Right forelimb (tissue), 1 donor: ENCODE results near the gene SMC3.
A peak's percentile ranks its signal among the peaks of the same experiment; 100 is the strongest.
"Not testable (repeated sequence)": the region's sequence is repeated elsewhere in the genome, so short reads cannot be mapped to it uniquely, and the experiment has no call there.

ENCODE experiments used
- DNase-seq: peaks from one replicate; pipeline ENCODE4 v3.0.0-alpha.2; 2018

The SMC3 gene

DNA sequence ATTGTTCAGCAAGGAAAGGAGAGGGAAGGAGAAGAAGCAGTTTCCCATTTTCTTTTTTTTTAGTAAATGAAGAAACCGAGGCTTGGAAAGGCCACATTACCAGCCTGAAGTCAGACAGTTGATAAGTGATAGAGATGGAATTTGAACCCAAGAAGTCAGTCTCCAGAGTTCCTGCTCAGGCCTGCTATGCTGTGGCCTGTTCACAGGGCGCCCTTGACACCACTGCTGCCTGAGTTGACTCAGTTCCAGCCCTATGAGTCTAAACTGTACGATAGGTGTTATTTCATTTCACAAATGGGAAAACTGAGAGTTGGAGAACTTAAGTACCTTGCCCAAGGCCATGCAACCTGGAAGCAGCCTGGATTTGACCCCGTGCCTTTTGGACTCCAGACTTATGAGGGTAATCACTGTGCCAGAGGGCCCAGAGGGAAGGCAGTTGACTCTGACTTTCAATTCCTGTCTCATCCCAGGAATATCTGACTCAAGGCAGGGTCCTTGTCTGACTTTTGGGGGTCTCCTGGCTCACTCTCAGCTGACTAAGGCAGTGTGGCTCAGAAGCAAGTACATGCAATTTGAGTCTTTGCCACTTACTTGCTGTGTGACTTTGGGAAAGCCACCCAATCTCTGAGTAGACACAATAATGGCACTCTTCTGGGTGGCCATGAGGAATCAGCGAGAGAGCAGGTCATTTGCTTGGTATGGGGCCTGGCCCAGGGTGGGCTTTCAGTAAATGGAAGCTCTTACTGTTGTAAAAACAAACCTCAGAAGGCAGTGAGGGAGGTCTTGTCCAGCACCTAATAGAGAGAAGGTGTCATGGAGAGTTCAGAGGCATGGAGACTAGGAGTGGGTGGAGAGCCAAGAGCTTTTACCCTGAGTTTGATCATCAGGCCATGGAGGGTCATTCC lies 58.7 kb downstream of the SMC3 start:
- no peak for DNase-seq

DNA sequence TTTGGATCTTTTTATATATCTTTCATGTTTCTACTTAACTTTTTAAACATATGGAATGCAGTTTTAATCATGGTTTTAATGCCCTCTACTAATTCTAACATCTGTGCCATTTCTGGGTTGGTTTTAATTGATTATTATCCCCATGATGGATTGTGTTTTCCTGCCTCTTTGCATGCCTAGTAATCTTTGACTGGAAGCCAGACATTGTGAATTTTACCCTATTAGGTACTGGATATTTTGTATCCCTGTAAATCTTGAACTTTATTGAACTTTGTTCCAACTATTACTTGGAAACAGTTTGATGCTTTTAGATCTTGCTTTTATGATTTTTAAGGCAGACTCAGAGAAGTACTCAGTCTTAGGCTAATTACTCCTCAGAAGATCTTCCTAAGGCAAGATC lies 60.7 kb downstream of the SMC3 start:
- DNase-seq: no peak

DNA sequence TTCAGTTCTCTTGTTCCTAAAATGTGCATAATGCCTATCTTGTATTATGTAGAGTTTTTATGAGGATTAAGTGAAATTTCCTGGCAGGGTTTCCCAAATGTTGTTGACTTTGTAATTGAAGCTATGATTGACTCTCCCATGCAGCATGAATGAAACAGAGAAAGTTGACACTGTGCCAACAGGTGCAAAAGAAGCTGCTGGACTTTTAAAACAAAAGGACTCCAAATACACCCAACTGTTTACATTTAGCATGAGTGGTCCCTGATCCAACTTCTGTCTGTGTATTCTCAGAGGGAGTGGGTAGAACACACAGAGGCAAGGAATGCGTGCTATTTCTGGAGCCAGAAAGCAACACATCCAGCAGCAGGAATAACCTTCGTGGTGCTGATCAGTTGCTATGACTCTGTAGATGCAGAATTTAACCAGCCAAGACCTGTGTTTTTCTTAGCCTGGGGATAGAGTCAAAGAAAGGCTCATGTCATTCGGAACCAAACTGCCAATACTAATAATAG lies 62.2 kb downstream of the SMC3 start:
- DNase-seq: no peak

DNA sequence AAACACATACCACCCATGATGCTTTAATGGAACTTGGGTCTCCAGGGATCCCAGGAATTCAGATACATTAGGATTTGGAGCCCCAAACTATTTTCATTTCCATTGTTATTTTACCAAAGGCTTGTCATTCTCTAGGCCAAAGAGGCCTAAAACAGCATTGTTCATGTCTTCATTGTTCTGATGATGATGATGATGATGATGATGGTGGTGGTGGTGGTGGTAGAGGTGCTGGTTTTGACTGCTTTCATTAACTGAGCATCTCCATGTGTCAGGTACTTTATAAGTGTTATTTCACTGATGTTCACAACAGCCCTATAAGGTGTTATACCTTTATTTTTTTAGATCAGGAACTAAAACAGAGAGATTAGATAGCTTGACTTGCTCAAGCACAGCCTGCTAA lies 64.4 kb downstream of the SMC3 start:
- DNase-seq: no peak

DNA sequence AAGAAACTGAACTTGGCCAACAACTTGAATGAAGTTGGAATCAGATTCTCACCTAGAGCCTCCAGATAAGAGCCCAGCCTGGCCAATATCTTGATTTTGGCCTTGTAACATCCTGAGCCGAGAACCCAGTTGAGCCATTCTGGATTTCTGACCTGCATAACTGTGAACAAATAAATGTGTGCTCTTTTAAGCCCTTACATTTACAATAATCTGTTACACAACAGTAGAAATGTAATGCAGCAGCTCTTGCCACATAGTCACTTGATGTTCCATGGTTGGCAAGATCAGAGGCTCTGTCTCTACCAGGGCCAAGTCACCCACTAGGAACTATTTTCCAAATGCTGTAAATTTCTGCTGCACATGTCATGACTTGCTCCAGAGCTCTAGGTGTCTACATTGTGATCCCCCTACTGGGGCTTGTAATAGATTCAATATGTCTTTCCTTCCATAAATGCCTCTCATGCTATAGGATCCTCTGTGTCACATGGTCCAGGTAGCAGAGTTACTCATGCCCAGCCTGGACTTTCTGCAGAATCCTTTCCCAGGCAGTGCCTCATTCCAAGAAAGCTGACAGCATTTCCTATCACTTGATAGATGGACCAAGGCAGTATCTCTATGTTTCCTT lies 65.2 kb downstream of the SMC3 start:
- no peak for DNase-seq

DNA sequence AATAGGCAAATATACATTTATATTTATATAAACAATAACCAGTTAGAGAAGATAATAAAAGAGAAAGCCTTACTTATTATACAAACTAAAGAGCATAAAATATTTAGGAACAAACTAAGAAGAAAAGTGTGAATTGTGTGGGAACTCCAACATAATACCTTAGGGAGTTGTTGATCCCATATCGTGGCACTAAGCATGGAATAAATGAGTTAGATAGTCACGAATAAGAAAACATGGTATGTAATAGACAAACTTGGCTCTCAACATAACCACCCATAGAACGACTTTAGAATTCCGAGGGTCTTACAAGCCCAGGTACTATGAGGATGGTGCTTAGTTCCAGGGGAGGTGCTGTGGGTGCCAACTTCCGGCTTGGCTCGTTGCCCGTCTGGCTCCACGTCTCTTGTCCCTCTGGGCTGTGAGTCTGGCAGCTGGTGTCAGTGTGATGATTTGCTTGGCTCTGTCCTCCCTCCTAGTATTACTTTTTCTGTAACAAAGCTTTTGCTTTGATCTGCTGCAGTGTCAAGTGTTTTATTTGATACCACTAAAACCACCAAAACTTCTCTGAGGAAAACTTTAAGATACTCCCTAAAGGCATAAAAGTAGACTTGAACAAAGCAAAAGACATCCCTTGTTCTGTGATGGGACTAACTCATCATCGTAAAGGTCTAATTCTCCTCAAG lies 67.2 kb downstream of the SMC3 start:
- no peak for DNase-seq

DNA sequence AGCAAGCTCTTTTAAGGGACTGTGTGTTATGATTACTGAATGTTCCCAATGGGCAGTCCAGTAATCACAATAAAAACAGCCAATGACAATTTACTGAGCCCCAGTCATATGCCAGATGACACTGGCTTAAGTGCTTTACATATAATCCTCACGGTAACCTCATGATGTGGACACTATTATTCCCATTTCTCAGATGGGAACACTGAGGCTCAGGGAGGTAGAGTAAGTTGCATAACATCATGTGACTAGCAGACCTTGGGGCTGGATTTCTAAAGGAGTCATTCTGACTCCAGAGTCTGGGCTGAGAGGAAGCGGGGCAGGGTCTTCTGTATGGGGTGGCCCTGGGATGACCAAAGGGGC lies 69.1 kb downstream of the SMC3 start:
- no peak for DNase-seq

DNA sequence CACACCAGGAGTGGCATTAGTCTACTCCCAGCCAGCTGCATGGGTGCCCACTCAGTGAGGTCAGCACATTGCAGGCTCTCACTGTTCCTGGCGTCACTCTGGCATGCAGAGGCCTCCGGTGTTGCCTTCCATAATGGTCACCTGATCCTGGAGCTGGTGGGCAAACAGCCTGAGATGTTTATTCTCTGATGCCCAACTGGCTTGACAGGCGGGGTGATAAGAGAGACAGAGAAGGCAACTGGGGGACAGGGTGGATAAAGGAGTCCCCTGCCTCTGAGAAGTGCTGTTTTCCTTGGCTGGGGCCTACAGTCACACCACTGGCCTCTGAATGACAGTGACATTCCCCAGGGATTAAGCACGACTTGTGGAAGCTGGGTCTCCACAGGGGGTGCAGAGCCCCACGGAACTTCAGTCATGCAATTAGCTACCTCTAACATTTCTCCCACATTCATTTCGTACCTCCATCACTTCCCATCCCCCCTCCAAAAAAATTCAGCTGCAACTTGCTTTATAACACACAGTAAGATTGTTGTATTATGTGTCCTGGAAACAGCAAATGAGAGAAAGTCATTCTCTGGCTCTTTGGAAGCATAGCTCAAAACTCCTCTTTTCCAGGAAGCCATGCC lies 69.5 kb downstream of the SMC3 start:
- no peak for DNase-seq

DNA sequence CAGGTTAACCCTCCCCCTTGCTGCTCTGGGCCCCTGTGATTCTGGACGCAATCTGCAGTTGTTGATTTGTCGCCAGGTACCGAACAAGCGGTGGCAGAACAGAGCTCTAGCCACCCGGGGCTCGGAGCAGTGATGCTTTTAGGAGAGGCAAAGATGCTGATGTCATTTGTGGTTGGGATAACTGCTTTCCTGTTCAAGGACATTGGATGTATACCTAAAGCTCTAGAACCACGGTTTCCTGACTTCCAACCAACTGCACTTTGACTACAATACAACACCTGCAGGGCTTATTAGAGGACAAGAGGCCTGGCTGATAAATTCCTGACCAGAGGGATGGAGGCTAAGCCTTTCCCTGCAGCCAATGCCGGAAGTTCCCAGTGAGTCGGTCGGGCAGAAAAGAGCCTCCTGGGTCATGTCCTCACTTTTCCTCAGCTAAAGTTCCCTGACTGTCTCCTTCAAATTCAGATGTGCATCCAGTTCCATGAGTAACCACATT lies 70.1 kb downstream of the SMC3 start:
- DNase-seq: no peak

DNA sequence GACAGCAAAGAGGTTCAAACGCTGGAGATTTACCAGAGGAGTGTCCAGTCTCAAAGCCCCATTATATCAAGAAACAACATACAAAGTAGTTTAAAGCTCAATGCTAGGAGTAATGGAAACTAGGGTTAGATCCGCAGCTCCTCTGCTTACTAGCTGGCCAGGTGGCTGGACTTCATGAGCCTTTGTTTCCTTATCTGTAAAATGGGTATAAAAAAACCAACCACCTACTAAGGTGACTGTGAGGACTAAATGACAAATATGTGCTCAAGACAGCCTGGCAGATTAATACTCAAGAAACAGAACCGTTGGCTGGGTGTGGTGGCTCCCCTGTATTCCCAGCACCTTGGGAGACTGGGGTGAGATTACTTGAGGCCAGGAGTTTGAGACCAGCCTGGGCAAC lies 70.8 kb downstream of the SMC3 start:
- no peak for DNase-seq

DNA sequence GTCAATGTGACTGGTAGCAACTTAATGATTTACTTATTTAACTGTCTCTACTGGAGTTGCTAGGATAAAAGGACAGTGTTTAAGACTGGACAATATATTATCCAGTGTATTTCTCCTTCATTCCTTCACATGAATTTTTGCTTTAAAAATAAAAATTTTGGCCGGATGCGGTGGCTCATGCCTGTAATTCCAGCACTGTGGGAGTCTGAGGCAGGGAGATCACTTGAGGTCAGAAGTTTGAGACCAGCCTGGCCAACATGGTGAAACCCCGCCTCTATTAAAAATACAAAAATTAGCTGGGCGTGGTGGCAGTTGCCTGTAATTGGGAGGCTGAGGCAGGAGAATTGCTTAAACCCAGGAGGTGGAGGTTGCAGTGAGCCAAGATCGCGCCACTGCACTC lies 71.6 kb downstream of the SMC3 start:
- DNase-seq: not testable (repeated sequence)

DNA sequence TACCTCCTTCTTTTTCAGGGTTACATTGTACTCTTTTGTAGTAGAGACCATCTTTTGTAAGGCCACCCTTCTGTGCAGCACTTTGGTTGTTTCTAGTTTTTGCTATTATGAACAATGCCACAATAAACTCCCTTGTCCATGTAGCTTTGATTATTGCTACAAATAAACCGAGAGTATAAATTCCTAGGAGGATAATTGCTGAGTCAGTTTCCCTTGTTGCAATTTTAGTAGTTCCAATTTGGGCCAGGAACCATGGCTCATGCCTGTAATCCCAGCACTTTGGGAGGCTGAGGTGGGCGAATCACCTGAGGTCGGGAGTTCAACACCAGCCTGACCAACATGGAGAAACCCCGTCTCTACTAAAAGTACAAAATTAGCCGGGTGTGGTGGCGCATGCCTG lies 72.4 kb downstream of the SMC3 start:
- DNase-seq: not testable (repeated sequence)

DNA sequence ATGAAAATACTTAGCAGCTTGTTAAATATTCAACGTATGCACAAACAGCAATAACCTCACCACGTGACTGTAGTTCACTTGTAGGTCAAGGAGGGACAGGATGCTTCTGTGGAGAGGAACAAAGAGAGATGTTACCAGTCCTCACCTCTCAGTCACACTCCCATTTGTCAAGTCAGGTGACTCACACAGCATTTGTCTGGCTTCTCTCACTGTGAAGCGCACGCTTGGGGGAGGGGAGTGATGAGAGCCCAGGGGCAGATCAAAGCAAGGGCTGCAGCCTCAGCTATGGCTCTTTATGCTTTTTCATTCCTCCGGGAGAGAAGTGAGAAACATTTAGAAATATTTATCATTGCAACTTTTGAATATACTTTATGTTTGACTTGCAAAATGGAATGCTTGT lies 73.8 kb downstream of the SMC3 start:
- DNase-seq: no peak

DNA sequence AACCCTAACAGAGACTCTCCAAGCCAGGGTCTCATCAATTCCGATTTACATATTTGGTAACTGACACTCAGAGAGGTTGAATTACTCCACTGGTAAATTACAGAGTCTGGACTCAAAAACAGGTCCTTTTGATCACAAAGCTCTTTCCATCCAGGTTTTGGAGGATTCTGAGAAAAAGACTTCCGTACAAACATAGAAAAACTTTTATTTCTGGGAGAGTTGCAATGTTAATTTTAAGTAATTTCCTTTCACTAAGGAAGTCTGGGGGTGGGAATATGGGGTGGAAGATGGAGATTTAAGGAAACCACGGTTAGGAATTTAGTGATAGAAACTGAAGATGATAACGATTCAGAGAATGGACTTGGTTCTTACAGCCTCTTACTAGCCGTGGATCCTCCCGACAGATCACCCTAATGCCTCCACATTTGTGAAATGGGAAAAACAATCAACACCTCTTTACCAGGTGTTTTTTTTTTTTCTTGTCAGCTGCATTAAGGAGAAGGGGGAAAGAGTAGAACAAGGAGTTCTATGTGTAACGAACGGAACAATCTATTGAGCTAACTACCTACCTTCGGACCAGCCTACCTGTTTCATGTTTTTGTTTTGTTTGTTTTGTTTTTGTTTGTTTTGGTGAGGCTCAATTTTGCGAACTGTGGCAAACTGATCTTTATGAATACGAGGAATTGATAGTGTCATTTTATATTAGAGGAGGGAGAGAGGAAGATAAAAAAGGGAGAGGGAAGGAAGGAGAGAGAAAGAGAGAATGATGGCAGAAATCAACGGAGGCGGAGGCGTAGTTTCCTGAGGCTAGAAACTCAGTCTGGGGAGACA lies 74.9 kb downstream of the SMC3 start:
- DNase-seq: no peak

DNA sequence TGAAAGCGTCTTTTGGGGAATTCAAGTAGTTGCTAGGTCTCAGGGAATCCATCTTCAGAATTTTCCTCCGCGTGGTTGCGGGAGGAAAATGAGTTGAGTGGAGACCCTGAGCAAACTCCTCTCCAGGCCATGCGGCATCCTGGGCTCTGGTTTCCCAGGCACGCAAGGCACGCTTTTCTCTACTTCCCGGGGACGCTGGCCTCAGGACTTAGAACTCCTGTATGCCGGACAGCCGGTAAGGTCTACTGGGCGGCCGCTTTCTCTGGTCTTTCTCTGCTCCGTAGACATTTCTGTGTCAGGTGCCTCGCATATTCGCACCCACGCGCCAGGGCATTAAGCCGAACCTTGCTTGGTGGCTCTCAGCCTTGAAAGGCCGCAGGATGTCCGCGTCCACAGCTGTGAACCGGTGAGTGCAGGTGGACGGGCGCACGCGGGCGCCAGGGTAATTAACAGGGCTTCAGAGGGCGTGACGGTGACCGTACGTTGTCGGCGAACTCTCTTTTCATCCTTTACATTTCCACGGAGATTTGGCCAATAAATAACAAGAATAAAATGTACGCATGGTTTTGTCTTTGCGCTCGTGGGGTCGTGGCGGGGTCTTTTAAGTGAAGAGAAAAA lies 75.6 kb downstream of the SMC3 start:
- DNase-seq: peak; percentile 60

DNA sequence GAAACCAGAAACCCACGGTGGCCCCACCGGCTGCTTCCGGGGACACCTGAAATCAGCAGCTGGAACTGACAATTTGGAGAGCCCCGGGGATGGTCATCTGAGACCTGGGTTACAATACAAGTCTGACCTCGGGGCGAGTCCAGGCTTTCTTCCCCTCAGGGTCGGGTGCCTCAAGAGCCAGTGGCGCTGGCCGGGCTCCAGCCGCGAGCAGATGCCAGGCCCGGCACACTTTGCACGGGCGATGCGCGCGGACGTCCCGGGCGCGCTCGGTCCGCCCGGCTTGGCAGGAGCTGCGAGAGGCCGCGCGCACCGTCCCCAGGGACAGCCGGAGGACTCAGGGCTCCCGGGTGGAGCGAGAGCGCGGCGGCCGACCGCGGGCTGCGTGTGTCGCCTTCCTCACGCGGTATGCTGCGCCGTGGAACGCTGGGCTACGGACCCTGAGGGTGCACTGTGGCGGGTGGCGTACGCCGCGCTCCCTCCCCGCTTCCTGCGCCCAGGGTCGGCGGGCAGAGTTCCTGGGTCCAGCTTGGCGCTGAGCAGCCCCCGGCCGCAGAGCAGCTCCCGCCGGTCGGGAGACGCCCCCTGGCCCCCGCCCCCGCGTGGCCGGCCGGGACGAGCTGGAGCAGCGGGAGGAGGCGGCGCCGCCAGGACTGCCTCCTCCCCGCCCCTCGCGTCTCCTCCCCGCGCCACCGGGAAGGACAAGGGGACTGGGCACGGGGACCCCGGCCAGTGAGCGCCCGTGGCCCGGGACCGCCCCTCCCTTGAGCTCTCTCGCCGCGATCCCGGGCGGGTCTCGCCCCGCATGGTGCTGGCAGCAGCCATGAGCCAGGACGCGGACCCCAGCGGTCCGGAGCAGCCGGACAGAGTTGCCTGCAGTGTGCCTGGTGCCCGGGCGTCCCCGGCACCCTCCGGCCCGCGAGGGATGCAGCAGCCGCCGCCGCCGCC lies 76.4 kb downstream of the SMC3 start, which contains the start of gene RBM20:
Gene RBM20 (plus strand): TSS at position 684 of the 945 bp plus-strand sequence. CDS start 119 bp downstream, at position 803.
- no peak for DNase-seq

DNA sequence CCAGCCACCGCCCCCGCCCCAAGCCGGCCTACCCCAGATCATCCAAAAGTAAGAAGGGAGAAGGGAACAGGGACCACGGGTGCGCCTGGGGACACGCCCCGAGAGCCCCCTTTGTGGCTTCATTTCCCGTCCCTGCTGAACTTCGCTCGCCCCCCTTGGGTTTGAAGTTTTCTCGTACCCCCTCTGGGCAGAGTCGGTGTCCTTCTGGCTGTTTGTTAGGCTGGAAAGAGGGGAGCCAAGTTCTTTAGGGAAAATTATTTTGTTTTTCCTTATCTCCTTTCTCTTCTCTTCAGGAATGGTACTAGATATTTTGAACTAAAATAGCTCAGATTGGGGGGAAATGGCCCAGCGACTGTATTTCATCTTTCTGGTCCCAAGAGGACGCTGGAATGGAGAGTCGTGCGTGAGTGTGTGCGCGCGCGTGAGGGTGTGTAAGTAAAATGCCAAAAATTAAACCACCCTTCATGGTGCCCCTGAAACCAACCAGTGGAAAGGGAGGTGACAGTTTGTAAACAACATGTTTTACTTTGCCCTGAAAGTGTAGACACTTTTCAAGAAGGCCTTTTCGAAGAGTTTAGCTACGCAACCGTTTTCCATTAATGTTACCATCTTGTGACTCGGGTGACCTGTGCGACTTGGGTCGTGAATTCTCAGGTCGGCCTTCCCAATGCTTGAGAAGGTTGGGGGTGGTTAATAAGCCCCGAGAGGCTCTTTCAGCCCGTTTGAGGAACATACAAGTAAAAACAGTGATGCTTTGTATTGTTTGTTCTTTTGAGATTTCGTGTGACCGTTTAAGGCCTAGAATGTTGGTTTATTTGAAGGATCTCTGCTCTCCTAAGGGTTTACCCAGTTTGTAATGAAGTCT lies 77.3 kb downstream of the SMC3 start:
- DNase-seq: no peak

DNA sequence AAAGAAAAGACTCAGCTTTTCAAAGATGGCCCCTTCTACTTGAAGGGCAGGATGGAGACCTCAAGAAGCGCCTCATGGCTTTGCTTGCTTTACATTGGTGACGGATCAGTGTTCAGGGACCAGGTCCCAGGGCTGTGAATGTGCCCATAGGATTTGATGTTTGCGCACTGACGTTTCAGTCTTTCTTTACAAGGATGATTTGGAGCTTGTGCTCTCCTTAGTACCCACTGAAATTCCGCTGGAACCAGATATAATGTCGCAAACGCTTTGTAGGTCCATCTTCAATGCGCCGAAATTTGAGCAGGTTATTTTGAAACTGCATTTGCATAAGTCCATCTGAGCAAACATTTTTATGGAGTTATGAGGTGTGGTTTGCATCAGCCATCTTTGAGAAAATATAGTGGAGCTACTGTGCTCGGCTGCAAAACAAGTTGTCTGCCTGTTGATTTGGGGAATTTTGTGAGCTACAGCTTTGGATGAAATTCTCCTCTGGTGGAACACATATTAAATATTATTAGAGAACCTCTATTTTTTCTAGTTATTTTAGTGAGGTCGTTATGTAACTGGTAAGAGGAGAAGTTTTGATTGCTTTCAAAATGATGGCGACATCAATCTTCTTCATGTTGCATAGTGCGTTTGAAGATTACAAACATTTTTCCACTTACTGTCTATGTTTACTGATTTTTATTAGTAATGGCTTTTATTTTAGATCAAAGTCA lies 79.1 kb downstream of the SMC3 start:
- no peak for DNase-seq

DNA sequence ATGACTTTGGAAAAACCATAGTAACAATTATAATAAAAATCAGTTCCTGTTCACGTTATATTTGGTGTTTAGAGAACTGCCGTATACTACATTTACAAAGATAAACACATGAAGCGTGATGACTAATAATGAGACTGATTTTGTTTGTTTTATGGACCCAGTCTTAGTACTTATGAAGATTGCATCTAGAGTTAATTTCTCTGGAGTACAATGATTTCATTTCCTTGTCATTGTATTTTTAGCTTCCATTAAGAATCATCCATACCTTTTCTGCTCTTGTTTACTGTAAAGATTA lies 79.6 kb downstream of the SMC3 start:
- no peak for DNase-seq
